Activated CD4-positive, alpha-beta T cell treated with anti-CD3 and anti-CD28 coated beads, Interleukin-2, amount 50 U/mL, for 4 hours (primary cell): ENCODE measurements around the gene RREB1.

Source experiments
- DNase-seq, 2 experiments: peaks; one replicate each; pipeline ENCODE4 v3.0.0-alpha.2; 2020

RREB1 gene

DNA sequence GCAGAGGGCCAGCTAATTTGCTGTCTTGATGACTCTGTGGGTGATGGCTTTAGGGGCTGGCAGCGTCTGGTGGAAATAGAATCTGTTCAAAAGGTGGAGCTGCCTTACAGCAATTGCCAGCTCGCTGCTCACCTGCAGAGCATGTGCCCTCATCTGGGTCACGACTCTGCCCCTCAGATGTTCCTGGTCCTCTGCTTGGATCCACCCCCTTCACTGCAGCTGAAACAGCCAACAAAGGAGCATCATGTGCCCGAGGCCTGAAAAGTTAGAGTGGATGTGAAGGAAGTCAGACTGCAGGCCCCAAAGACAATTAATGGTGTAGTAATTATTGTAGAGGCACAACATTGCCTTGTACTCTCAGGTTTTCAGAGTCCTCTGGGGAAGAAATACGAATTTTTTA lies 19.9 kb downstream of the RREB1 start:
- DNase-seq: no peak

DNA sequence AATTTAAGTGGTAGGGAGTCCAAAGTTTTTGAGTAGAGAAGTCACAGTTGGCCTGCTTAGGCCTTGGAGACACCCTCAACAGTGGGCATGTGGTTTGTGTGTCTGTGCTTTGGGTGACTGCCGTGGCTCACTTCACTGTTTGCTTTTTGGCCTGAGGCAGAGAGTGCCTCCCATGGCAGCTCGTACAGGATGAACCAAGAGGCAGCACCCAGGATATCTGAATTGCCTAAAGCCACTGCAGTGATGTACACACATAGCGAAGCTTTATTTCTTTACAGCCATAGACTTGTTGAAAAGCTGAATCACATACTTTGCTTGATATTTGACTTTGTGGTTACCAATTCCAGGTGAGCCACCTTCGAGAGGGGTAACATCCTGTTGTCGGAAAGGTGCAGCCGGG lies 21.6 kb downstream of the RREB1 start:
- no peak for DNase-seq

DNA sequence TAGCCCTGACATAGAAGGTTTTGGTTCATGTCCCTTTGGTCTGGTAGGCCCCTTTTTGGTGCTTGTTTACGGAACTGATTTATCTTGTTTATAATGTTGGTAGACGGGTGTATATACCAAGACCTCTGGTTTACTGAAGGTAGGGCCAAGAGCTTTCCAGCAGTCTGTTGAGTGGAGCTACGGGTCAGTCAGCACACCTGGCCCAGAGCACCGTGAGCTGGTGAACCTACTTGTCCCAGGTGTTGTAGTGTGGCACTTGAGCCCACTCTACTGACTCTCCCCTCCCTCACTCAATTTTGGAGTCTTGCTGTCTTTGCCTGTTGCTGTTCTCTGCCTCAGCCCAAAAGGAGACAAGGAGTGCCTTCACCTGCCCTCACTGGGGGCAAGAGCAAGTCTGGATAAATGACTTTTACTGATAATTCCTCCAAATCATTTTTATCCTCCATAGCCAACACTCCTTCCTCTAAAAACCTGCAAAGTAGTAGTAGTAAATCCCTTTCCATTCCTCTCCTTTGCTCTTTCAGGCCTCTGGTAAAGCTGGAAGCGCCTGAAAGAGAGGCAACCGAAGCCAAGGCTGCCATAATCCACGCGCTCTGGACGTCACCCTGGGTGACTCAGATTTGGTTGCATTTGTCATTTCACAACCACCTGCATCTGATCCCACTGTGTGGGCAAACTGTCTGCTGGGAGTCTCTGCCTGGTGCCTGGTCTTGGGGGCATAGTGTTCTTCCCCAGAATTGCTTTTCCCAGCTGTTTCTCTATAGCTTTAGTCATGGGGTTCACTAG lies 22.2 kb downstream of the RREB1 start:
- DNase-seq: no peak

DNA sequence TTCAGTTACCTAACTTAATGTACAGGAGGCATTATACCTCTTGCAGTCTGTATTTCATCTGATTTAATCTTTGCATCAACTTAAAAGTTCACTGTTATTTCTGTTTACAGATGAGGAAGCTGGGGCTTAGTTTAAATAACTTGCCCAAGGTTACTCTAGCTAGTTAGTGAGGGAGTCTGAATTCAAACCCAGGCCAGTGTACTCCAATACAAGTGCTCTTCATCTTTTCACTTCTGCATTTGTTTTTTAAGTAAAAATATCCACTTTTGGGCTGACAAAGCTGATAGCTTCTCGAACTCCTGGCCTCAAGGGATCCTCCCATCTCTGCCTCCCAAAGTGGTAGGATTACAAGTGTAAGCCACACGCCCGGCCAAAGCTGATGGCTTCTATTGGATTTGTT lies 23.6 kb downstream of the RREB1 start:
- DNase-seq: no peak

DNA sequence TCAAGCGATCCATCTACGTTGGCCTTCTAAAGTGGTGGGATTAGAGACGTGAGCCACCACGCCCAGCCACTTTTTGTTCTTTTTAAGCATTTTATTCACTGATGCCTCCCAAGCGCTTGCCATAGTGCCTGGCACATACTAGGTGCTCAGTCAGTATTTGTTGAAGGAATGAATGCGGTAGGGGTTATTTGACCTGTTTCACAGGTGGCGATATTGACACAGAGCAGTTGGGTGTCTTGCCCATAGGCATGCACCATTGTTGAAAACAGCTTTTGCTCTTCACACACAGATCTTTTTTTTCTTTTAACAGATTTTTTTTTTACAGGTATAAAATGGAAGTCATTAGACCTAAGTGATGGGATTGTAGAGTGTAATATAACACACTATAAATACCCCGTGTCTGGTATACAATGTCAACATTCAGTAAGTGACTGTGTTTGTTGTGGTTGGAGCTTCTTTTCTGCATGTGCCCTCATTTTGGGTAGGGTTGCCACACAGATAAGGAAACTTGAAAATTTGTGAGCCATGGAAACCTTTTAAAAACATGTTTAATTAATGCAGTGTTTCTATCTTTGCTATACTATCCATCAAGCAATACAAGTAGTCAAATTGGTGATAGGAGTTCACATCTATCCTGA lies 24.8 kb downstream of the RREB1 start:
- DNase-seq: no peak

DNA sequence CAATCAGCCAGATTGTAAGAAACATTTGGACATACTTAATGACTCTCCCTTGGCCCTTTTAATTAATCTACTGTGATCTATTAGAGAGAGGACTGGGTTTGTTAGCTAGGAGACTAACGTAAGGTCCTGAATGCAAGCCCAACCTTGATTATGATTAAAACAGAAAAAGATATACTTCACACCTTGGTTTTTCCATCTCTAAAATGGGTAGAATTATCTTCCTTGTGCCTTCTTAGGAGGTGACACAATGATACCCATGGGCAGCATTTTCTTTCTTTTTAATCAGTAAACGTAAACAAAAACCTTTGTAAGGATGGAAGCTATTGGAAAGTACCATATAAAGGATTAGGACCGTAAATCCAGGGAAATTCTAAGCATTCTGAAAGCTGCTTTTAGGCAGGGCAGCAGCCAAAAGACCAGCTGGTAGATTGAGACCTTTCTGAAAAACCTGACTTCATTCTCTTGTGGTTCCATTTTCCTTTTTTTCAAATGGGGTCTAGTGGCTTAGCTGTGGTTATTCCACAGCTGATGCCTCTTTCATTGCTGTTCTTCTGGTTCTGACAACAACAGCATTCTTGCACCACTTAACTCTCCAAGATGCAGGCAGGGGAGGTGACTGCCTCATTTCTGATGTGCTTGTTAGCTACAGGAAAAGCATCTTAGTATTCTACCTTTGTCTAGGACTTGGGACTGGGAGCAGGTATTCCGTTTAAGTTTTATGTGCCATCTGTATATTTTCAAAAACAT lies 27.4 kb downstream of the RREB1 start:
- DNase-seq: no peak

DNA sequence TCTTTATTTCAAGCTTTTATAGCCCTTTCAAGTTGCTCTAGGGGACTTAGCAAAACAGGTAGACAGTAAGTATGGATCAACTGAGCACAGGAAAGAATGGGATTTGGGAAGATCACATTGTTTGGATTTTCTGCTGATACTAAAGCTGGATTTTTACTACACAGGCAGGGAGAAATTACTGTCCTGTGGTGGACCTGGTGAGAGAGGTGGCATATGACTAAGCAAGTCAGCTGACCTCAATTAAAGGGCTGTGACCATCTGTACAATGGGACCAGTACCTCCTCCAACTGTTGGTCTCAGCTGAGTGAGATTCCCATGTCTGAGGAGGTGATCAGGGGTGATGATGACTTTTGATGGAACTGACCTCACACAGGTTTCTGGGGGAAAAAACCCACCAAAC lies 28.0 kb downstream of the RREB1 start:
- no peak for DNase-seq

DNA sequence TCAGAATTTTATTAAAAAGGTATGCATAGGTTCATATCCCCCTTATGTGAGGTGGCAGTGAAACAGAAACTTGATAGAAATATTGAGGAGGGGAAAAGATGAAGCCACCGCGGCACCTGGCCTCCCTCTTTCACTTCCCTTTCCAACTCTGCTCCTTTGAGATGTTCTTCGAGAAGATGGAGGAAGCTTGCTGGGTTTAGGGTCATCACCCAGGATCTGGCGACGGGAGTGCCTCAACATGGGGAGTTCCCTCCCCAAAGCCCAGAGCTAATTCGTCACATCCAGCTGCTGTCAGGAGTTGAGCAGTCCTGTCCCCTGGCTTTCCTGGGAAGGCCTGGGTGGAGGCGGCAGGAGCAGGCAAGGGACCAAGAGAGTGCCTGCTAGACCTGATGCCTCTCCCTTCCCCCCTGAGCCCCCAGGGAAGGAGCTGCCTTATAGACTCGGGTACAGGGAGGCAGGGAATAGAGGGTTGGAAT lies 29.1 kb downstream of the RREB1 start:
- no peak for DNase-seq

DNA sequence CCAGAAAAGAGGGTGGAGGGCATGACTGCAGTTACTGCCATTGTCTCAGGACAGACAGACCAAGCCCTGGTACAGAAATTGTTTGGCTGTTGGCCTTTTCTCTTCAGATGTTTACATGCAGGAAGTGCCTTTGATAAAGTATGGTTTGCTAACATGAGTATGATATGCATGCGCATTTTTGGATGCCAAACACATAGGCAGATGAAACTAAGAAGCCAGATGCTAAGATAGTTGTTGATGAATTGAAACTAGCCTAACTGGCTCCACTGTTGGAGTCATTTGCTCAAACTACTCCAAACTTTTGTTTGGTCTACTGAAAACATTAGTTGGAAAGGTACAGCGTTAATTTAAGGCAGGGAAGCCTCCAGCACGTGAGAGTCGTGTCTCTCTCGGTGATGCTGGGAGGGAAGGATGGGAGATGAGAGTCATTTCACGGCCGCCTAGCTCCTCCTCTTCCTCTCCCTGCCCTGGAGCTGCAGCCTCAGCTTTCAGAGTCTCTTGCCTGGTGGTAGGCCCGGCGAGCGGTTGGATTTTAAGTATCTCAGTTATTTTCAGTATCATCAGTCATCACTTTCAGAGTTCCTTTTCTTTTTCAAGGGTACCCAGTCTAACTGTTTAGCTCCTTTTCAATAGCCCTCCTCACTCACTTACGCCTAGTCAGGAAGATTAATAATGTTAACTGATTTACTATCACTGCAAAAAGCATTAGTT lies 29.7 kb downstream of the RREB1 start:
- peak; percentile 48 to 52 for DNase-seq

DNA sequence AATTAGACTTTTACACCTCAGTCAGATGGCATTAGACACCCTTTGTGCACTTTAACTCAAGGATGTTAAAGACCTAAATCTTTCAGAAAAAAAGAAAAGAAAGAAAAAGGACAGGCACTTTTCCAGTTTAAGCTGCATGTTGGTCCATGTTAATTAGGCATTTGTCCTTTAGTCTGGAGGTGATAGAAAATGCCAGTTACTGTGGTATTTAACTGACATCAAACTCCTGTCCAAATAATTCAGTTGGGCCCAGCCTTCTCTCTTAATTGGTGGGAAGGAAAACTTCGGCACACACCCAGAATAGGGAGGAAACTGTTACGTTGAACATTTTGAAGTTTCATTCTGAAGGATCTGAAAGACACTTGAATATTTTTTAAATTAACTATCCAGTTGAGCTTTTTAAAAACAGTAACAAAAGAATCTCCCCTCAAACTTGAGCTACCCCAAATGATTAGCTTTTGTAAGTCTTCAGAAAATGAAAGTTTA lies 30.3 kb downstream of the RREB1 start:
- no peak for DNase-seq

DNA sequence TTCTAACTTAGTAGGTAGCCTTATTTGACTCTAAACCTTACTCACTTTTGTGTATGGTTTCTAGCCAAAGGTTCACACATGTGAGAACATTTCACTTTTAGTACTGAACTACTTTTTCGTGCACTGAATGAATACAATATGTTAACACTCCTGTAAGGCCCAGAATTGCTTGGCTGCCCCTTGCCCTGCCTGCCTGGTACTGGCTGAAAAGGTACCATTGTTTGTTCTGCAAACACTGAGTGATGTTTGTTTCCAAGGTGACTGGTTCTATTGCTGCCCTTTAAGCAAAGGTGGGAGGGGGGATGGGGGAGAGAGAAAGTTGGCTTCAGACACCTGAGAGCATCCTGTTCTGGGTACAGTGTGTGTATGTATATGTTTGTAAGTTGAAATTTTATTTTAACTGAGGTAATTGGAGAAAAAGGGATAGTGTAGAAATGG lies 31.2 kb downstream of the RREB1 start:
- DNase-seq: peak; percentile 17 to 26

DNA sequence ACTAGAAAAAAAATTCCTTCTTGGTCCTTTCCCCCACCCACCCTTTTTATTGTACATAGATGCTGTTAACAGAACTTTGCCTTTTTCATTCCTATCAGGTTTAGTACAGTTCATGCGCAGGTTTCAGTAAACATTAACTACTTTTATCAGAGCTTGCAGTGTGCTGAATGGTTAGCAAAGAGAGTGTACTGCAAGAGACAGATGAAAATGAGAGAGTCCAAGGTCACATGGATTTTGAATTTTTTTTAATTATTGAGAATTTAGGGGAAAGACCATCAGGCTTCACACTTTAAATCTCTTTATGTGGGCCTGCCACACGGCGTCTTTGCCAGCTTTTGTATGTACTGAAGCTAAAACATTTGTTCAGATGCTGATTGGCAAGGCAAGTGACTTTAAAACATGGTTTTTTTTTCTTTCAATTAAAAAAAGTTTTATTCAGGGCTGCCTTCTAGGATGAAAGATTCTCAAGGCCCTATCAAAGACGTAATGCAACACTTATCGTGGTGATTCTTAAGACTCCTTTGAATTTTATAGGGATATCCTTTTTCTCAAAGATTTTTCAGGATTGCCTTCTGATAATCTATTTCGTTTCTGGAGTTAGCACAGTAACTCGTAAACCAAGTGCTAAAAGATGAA lies 32.2 kb downstream of the RREB1 start:
- no peak for DNase-seq

DNA sequence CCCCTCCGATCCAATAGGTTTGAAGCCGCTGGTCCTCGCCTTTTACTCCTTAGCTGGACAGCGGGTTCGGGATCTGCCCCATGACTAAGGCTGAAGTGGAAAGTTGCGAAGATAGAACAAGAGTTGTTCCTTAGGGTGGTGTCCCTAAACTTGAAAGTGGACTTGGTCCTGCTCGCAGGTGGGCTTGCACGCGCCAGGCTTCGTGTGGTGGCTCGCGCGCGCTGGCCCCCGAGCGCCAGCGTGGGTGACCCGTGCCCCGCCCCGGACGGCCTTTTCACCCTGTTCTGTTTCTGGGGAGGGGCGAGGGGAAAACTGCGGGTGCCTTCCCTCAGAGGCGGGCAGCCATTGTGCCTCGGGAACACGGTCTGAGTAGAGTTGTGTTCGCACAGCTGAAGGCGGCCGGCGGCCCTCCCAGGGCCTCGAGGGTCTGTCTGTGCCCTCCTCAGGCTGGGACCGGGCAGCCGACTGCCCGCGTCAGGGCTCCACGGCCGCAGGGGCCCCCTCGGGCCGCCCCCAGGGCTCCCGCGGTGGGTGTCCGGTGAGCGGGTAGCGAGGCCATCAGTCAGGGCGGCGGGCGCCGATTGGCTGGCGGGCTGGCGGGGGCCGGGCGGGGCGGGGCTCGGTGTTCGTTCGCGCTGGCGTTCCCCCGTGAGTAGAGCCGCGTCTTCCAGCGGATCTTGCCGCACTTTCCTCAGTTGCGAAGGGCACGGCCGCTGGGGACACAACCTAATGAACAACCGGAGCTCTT lies 33.0 kb downstream of the RREB1 start:
- DNase-seq: peak; percentile 69 to 70

DNA sequence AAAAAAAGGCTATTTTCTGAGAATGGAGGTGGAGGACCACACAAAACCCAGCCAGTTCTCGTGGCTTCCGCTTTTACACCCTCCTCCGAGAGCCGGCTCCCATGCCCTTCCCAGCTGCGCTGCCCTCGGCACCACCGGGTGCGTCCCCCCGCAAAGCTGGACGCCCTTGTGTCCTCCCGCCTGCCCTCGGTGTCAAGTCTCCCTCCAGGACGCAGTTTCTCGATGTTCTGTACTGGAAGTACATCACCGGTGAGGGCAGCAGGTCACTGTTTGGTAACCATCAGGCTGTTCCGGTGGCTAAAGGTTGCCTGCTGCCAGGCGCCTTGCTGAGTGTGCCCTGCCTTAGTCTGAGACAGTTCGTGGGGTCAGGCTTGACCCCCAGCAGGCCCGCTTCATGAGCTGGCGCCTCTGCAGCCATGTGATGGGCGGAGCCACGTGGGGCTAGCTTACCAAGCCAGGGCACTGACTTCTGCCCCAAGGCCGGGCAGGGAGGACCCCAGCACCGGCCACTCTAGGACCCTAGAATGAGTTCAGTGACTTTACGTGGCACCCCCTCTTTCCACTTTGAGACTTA lies 34.6 kb downstream of the RREB1 start:
- no peak for DNase-seq

DNA sequence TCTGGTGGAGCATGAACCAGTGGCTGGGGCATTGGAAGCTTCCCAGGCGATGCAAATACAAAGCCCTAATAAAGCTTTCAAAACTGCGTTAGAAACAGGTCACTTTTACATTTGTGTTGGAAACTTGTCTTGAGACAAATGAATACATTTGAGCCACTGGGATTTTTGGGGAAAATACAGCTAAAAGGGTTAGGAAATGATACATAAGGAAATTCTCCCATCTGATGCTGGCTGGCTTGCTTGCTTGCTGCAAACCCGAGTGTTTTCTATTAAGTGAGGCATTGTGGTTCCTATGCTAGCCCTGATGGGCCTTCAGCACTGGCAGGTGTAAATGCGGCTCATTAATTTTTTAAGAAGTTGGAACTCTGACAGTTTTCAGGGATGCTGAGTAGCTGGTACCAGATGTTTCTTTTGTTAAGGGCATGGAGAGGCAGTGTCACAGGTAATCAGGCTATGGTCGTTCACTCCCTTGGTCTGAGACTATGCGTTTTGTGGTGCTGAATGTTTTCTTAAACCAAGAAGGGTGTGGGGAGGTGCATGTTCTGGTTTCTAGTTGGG lies 35.2 kb downstream of the RREB1 start:
- no peak for DNase-seq

DNA sequence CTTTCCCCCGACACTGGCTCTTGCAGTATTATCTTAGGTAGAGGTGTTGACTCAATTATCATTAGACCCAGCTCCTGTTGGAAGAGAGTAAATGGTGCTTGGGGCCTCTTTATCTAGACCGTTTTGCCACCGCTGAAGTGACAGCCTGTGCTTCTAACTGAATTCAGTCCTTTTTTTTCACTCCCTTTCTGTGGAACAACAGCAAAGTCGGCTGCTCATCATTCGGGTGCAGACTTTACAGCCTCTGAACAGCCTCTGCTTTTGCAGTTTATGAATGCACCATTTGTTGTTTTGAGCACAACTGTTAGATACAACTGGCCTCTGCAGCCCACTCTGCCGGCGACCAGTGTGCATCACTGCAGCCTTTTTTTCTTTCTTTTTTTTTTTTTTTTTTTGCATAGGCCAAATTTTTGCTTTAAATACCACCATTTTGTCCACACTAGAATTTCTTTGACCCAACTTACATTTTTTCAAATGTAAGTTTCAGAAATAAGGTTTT lies 35.8 kb downstream of the RREB1 start:
- no peak for DNase-seq

DNA sequence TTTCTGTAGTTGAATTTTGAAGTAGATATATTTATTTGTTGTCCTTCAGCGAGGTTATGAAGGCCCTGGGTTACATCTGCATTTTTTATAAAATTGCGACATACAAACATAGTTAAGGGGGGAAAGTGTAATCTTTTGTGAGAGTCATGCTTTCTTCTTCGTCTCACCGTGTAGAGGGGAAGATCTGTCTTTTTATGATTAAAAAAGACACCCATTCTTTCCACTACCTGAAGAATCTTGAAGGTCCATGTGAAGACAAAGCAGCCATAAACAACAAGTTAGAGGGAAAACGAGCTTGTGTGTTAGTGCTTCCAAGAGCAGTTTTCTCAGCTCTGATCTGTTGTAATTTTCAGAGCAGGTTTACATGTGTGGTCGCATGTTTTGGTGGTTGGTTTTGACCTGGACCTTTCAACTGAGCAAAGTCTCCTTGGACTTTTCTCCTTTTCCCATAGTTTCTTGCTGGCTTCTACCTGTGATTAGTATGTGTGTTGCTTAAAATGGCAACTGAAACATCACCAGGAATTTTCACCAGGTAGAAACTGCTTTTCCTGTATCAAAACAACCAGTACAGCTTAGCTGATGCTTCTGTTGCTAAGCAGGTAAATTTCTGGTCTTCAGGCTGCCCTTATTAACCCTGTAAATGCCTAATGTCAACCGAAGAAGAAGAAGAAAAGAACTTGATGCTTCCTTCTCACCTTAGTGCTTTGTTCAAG lies 37.3 kb downstream of the RREB1 start:
- DNase-seq: no peak

DNA sequence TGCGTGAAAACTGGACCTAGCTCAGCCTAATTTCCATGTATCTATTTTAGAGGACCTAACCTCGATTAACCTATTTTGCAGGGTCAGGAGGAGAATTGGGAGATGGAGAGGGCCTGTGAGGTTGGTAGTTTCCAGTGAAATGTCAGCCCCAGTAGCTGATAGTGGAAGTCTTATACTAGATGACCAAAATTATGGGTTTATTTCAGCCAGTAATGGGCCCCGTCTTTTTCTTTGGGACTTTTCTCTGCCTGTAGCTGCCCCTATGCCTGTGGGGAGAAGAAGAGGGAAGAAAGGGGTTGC lies 37.8 kb downstream of the RREB1 start:
- no peak for DNase-seq

DNA sequence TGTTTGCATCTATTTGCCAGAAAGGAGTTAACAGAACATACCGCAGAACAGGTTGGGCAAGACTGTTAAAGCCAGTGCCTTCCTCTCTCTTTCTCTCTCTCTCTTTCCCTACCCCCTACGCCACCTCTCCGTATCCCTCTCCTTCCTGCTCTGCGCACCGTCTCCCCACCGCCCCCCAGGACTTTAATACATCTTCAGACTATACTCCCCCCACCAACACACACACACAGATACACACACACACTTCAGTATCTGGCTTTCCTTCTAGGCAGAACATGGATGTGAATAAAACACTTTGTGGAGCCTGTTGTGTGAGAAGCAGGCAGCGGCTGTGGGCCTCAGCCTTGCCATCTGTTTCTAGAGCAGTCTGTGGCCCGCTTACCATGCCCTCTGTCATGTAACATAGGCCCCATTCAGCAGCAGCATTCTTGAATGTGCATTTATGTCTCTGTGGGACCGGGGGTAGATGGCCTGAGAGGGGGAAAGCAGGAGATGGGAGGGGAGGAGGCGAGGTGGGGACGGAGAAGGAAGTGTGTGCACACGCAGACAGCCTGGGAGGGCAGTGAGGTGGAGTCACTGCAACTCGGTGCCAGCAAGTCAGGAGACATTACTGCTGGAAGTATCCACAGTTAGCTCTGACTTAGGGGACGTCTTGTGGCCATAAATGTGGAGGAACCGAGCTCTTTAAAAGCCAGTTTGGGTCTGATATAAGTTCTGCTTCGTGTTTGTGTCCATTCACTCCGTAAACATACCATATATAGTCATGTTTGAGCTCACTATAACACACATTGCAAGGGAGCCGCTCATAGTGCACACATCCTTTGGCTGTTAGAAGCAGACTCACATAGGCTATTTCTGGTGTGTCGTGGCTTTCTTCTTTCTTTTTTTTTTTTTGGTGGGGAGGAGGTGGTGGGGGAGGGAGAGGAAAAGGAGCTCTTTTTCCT lies 38.4 kb downstream of the RREB1 start:
- DNase-seq: no peak
